GM19452 (cell line): Measurements from ENCODE around the gene IGLON5.

Source experiments
- ATAC-seq: cut with Tn5 transposase; IDR thresholded peaks from one replicate; pipeline ENCODE4 v1.9.1; 2021; ENCODE audit not compliant: unreplicated experiment

The IGLON5 gene

DNA sequence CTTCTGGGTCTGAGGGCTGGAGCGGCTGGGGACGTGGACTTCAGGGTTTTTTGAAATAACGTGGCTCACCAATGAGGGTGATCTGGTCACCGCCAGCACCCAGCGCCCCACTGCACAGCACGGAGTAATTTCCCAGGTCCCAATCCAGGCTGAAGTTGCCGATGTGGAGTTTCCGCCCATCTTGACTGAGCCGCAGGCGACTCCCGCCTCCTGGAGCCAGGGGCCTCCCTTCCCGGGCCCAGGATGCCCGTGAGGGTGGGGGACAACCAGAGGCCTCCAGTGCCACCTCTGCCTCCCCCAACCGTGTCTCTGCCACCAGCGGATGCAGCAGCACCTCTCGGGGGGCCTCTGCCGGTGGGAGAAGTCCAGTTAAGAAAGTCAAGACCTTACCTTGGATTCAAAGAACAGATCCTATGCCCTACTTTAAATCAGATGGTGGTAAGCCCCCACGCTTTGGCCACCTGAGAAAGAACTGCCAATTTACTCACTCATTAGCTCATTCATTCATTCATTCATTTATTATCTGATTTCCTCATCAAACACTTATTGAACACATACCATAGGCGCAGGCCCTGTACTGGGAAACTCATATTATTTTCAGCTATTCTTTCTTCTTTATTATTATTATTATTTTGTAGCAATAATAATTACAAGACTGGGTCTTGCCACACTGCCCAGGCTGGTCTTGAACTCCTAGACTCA, 26.6 kb downstream of the IGLON5 start:
- ATAC-seq, result no peak

- ATAC-seq, result peak; percentile 65
Measured at GRCh38 chr19:51338563-51339312, 27.3 kb downstream of the IGLON5 start.

DNA sequence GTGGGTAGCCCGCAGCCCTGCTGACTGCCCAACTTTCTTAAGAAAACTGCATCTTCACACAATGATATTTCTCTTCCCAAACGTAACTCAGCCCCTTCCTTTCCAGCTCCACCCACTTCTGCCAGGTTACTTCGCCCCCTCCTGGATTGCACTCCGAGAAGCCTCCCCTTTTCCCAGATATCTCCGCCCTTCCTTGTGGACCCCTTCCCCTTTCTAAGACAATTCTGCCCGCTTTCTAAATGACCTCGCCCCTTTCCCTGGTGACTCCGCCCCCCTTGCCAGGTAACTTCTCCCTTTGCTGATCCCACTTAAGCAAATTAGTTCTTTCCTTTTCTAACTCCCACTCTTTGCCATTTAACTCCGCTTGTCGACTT, 27.9 kb downstream of the IGLON5 start:
- ATAC-seq, result no peak

DNA sequence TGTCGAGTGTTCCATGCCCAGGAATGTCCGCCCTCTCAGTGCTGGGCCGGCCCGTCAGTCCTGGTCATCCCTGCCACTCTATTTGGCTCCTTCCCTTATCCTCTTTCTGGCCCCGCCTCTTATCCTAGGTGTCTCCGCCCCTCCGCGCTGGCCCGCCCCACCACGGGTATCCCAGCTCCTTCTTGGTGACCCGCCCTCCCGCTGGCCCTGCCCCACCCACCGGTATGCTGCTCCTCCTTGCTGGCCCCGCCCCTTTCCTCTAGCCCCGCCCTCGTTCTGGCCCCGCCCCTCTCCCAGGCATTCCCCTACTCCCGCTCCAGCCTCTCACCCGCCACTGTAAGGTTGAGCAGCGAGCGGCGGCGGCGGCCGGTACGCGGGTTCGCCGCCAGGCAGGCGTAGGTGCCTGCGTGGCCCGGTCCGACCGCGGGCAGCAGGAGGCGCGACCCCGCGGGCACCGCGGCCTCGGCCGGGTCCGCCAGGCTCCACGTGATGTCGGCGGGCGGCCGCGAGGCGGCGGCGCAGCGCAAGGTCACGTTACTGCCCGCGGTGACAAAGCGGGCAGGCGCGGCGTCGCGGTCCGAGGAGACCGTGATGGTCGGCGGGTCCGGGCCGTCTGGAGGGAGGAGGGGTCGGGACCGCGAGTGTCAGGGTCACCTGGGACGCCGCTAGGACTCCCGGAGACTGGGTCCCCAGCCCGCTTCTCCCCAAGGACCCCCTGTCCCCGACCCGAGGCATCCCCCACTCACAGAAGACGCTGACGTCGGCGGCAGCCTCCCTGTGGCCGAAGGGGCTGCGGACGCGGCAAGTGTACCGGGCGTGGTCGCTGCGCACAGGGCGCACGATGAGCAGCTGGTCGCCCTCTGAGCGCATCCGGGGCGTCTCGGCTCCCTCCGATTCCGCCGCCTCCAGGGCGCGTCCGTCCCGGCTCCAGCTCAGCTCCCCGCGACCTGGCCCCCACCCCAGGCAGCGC, 28.5 kb downstream of the IGLON5 start:
- ATAC-seq, result peak; percentile 39

DNA sequence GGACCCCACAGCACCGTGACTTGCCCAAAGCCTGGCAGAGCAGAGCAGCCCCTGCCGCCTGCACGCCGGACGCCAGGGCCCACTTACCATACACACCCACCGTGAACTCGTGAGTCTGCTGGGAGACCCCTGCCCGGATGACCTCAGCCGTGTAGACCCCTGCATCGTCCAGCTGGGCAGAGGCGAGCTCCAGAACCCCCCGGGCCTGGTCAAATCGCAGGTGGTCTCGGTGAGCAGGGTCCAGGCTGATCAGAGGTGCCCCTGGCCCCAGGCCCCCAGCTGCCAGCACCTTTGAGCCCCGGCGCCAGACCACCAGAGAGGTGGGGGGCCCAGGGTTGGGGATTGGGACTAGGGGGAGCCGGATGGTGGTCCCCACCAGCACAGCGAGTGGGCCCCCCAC, 29.6 kb downstream of the IGLON5 start:
- no peak for ATAC-seq

GRCh38 chr19:51341976-51342580, 30.6 kb downstream of the IGLON5 start, which contains the start of gene VSIG10L:
TSS of gene VSIG10L (minus strand) at chr19:51342139. CDS start at chr19:51342124, 15 bp downstream.
- no peak for ATAC-seq

DNA sequence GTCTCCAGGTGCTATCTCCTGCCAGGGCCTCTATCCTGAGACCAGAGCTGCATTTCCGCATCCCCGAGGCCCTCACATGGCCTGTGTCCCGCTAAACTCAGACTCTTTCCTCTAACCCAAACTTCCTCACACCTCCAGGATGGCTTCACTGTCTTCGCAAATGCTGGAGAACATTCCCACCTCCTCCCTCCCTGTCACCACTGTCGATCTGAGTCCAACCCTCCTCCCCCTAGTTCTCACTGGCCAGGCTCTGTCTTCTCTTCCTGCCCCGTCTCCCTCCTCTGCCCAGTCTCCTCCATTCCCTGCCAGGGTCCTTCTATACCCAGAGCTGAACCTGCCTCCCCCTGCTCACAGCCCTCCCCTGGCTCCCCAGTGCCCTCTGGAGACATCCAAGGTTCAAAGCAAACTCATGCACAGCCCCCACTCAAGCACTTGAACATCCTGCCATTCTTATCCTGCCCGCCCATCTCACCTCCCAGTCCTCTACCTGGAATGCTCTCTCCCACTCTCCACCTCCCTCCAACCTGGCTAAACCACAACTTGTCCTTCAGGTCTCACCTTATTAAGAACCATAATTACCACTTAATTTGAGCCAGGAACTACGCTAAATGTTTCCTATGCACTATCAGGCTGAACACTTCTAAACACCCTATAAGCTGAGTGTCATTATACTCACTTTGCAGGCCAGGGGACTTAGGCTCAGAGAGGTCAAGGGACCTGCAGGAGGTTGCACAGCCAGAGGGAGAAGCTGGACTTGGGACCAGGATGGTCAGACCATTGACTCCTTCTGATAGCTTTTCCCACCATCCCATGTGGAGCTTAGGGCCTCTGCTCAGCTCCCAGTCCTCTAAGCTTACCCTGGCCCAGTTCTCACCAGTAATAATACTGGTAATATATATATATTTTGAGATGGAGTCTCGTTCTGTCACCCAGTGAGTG, 31.5 kb downstream of the IGLON5 start:
- no peak for ATAC-seq

DNA sequence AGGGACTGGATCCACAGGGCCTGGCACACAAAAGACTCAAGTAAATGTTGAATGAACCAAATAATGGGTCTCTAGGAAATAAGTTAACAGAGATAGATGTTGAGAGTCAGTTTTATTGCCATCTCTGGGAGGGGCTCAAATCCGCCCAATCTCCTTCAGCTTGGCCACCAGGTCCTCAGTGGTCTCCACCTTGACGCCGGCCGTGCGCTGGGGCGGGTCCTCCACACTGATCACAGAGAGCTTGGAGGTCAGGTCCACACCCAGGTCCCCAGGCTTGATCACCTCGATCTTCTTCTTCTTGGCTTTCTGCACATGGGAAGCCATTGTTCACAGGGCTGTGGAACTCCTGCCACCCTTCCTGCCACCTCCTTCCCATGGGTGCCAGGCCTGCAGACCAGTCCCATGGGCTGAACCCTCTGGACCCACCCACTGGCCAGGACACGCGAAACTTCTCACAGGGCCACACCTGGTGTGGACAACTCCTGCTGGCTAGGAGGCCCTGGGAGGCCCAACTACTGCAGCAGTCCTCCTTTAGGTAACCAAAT, 33.7 kb downstream of the IGLON5 start:
- ATAC-seq, result no peak

DNA sequence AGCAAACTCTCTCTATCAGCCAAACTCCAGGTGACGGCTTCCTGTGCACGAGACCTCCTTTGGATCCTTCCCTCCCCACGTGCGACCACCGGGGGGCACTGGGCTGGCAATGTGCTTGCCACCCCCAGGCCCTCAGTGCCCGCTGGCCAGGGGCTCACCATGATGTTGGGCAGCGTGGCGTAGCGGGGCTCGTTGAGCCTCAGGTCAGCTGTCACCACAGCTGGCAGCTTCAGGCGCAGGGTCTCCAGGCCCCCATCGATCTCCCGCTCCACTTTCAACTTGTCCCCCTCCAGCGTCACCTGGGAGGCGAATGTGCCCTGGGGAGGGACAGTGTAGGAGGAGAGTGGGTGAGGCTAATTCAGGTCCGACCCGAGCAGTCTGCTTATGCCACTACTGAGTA, 35.3 kb downstream of the IGLON5 start:
- no peak for ATAC-seq

DNA sequence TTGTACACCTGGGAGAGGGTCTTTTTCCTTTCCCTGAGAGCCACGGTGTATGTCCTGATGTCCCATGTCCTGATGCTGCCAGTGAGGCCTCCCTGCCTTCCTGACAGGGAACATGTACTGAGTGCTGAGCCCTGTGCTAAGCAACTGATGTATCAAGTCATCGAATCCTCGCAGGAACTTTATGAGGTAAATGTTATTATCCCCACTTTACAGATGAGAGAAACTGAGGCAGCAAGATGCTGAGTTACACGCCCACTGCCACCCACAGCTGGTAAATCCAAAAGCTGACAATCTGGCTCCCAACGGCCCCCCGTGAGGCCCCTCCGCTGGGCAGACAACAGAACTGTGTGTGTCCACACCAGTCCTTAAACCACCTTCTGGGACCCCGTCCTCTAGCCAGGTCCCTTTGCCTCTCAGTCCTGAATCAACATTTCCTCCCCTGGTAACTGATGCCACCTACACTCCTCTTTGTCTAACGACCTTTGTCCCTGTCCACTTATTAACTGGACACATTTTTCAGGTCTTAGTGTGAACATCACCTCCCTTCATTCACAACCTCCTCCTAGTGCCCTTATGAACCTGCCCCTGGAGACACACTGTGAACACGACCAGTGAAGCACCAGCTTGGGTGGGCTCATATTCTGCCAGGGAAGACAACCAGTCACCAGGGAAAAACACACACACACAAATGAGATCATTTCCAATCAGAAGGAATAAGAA, 35.9 kb downstream of the IGLON5 start:
- ATAC-seq, result no peak

DNA sequence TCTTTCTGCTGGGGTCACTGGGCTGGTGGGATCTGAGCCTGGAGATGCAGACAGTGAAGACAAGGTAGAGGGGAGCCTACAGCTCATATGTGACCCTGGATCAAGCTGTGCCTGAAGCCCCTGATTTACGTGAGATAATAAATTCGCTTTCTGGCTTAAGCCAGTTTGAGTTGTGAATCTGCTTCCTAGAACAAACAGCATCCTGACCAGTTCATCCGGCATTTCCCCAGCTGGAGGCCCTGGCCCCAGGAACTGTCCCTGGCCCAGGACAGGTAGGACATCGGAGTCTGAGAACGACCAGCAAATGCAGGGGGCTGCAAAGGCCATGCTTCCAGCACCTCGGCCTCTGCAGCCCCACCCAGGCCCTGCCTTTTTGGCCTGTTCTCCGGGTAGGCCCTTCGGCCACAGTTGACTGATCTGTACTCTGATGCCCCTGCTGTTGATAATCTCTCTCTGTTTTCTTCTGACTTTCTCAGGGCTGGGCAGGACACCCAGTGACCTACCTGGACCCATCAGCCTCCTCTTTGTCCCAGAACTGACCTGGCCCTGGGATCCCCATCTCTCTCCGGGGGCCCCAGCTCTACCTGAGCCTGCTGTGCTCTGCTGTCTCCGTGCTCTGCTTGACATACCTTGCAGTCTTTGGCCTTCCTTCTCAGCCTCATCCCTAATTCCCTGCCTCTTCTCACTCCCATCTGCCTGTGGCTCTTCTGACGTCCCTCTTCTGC, 40.0 kb downstream of the IGLON5 start:
- no peak for ATAC-seq

GRCh38 chr19:51352783-51353360, 41.4 kb downstream of the IGLON5 start:
- no peak for ATAC-seq

- no peak for ATAC-seq
Measured at GRCh38 chr19:51354103-51354741, 42.8 kb downstream of the IGLON5 start.

GRCh38 chr19:51354742-51355148, 43.3 kb downstream of the IGLON5 start:
- no peak for ATAC-seq

- ATAC-seq, result no peak
Measured at GRCh38 chr19:51356159-51356801, 44.8 kb downstream of the IGLON5 start.

DNA sequence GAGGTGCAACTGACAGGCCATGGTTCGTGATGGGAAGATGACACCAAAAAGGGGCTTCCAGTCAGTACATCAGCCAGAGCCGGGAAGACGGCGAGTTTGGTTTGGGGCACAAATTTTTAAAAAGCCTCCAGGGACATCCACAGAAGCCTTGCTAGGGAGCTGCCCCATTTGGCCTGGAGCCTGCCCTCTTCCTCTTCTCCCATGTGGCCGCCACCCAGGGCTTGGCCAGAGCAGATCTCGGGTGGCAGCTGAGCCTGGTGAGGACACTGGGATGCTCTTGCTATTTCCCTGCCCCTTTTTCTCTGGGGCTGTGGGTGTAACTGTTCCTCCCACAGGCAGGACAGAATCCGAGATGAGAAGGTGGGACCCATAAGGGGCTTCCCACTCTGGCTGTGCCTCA, 46.5 kb downstream of the IGLON5 start:
- no peak for ATAC-seq

- no peak for ATAC-seq
Measured at GRCh38 chr19:51359294-51359693, 47.9 kb downstream of the IGLON5 start.
